GM21526 (cell line): ENCODE data around the gene ZNF649.

Source experiments
- ATAC-seq: cut with Tn5 transposase; IDR thresholded peaks from one replicate; pipeline ENCODE4 v1.9.1; 2021; ENCODE audit warnings: moderate library complexity; ENCODE audit not compliant: unreplicated experiment, low FRiP score

The ZNF649 gene

DNA sequence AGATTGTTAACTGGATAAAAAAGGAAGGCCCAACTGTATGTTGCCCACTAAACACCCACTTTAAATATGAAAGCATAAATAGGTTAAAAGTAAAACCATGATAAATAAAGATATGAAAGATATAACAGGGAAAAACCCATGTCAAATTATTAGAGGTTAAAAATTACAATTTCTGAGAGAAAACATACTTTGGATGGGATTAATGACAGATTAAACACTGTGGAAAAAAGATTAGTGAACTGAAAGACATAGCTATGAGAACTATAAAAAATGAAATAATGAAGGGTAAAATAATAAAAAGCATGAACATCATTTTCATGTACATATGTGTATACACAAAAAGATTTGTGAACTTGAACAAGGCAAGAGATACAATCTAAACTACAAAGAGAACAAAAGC lies 14.9 kb downstream of the ZNF649 start:
- ATAC-seq: no peak

GRCh38 chr19:51887522-51888498 lies 17.0 kb downstream of the ZNF649 start, which contains the start of gene ZNF577:
TSS of gene ZNF577 (minus strand) at chr19:51887951. CDS start at chr19:51880382, 7,569 bp downstream.
- ATAC-seq: no peak

DNA sequence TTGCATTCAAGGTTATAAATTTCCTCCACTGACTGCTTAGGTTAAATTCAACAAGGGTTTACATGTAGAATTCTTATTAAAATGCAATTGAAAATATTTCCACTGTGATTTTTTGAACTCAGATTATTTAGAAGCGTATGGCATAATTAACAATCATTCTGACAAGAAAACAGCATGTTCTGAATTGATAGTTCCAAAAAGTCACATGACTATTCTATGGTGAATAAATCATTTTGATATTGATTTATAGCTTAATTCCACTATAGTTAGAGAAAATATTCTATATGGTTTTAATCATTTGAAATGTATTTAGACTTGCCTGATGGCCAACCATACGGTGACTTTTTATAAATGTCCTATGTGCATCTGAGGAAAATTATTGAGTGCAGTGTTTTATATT lies 20.1 kb downstream of the ZNF649 start:
- no peak for ATAC-seq

DNA sequence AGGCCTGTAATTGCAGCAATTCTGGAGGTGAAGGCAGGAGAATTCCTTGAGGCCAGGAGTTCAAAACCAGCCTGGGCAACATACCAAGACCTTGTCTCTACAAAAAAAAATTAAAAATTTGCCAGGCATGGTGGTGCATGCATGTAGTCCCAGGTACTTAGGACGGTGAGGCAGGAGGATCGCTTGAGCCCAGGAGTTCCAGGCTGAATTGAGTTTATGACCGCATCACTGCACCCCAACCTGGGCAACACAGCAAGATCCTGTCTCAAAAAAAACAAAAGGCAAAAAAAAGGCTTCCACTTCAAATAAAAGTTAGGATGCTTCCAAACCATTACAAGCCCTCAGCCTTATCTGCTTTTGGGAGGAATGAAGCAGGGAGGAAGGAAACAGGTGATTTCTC lies 22.3 kb downstream of the ZNF649 start:
- no peak for ATAC-seq

DNA sequence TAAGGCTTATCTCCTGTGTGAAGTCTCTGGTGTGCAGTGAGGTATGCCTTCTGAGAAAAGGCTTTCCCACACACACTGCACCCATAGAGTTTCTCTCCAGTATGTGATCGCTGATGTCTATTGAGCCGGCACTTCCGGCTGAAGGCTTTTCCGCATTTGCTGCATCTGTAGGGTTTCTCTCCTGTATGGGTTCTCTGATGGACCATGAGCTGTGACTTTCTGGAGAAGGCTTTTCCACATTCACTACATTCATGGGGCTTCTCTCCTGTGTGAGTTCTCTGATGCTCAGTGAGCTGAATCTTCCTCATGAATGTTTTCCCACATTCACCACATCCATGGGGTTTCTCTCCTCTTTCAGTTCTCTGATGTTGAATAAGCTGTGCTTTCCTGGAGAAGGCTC lies 31.7 kb downstream of the ZNF649 start:
- ATAC-seq: no peak

- no peak for ATAC-seq
Observed at GRCh38 chr19:51861870-51862622, 42.8 kb downstream of the ZNF649 start.
